GM23338 (cell line): ENCODE results near the gene KLHL18. TPM values are rescaled to one million over a fixed set of nuclear protein-coding genes. Genes with fewer than 3 reads are reported as not detected.

ENCODE experiments used
- ATAC-seq: fragments of 200-7000 bp; cut with Tn5 transposase; 3 replicates; pipeline ENCODE4 v1.9.1; 2020
- DNase-seq: peaks from one replicate; pipeline ENCODE4 v3.0.0-alpha.2; 2015; ENCODE audit warnings: low spot score
- H2AFZ ChIP-seq: fragments of 200-600 bp; sonication (generic); 2 replicates; pipeline ENCODE4 v1.8.0; 2016; ENCODE audit warnings: antibody characterized with exemption, mild to moderate bottlenecking, moderate library complexity
- H3F3A ChIP-seq: fragments of 200-600 bp; sonication (generic); replicated peaks from 2 replicates; pipeline ENCODE4 v1.8.0; 2017; ENCODE audit warnings: antibody characterized with exemption, mixed run types, low read depth
- H3K27ac ChIP-seq: fragments of 200-600 bp; sonication (generic); 2 replicates; pipeline ENCODE4 v1.6.1; 2016; ENCODE audit warnings: low read depth
- H3K27me3 ChIP-seq: fragments of 200-600 bp; sonication (generic); 2 replicates; pipeline ENCODE4 v1.8.0; 2016; ENCODE audit warnings: mild to moderate bottlenecking, mixed run types, moderate library complexity; ENCODE audit not compliant: insufficient read depth
- H3K36me3 ChIP-seq: fragments of 200-600 bp; sonication (generic); 2 replicates; pipeline ENCODE4 v1.8.0; 2016; ENCODE audit warnings: mild to moderate bottlenecking; ENCODE audit not compliant: insufficient read depth
- H3K4me1 ChIP-seq: fragments of 200-600 bp; sonication (generic); 2 replicates; pipeline ENCODE4 v1.8.0; 2016; ENCODE audit warnings: mild to moderate bottlenecking, moderate library complexity; ENCODE audit not compliant: insufficient read depth
- H3K4me2 ChIP-seq: fragments of 200-600 bp; sonication (generic); 2 replicates; pipeline ENCODE4 v1.7.1; 2017; ENCODE audit warnings: mixed run types
- H3K4me3 ChIP-seq: fragments of 200-600 bp; sonication (generic); 2 replicates; pipeline ENCODE4 v1.6.1; 2016; ENCODE audit warnings: mixed run types
- H3K79me2 ChIP-seq: fragments of 200-600 bp; sonication (generic); replicated peaks from 2 replicates; pipeline ENCODE4 v1.8.0; 2017; ENCODE audit warnings: mild to moderate bottlenecking; ENCODE audit not compliant: insufficient read depth
- H3K9me2 ChIP-seq: fragments of 200-600 bp; sonication (generic); 2 replicates; pipeline ENCODE4 v1.8.0; 2017; ENCODE audit not compliant: insufficient read depth
- H4K20me1 ChIP-seq: fragments of 200-600 bp; sonication (generic); replicated peaks from 2 replicates; pipeline ENCODE4 v1.8.0; 2017; ENCODE audit warnings: mild to moderate bottlenecking; ENCODE audit not compliant: insufficient read depth
- H3K27ac Mint-ChIP-seq: 2 replicates; pipeline ENCODE4 v1.8.0; 2020; ENCODE audit warnings: inconsistent platforms, mild to moderate bottlenecking, moderate library complexity, mixed read lengths
- H3K27me3 Mint-ChIP-seq: 3 replicates; pipeline ENCODE4 v1.8.0; 2022; ENCODE audit warnings: low read depth, mild to moderate bottlenecking, moderate library complexity, mixed read lengths, inconsistent platforms; ENCODE audit not compliant: insufficient read depth, poor library complexity
- H3K36me3 Mint-ChIP-seq: 3 replicates; pipeline ENCODE4 v1.8.0; 2021; ENCODE audit warnings: low read depth, mild to moderate bottlenecking, inconsistent platforms, moderate library complexity, mixed read lengths
- H3K4me1 Mint-ChIP-seq: 3 replicates; pipeline ENCODE4 v1.8.0; 2020; ENCODE audit warnings: mild to moderate bottlenecking, inconsistent platforms, mixed read lengths
- H3K4me3 Mint-ChIP-seq: 3 replicates; pipeline ENCODE4 v1.8.0; 2021; ENCODE audit warnings: moderate library complexity, mild to moderate bottlenecking, inconsistent platforms, mixed read lengths
- H3K9me3 Mint-ChIP-seq: 3 replicates; pipeline ENCODE4 v1.8.0; 2020; ENCODE audit warnings: moderate library complexity, mild to moderate bottlenecking, inconsistent platforms, mixed read lengths
- CREB1 ChIP-seq: fragments of 250-450 bp; sonication (Bioruptor Pico); IDR thresholded peaks from 2 replicates; pipeline ENCODE4 v1.5.0; 2020; ENCODE audit warnings: low read depth, mild to moderate bottlenecking, moderate library complexity
- CTCF ChIP-seq, 2 experiments: fragments of 200-600 bp in 1 of 2; sonication (generic) in 1 of 2; conservative IDR thresholded peaks; 2 replicates each; pipeline versions ENCODE4 v1.5.1 to v1.6.1; 2016 to 2017; ENCODE audit warnings: antibody characterized with exemption in 2 of 2, low read depth in 2 of 2, mild to moderate bottlenecking in 2 of 2, moderate library complexity in 1 of 2
- EZH2 ChIP-seq: fragments of 200-600 bp; sonication (generic); IDR thresholded peaks from one replicate; pipeline ENCODE4 v1.8.0; 2017; ENCODE audit warnings: antibody characterized with exemption, mild to moderate bottlenecking, low read depth; ENCODE audit not compliant: unreplicated experiment
- REST ChIP-seq: IDR thresholded peaks from one replicate; pipeline ENCODE4 v1.6.1; 2018; ENCODE audit warnings: antibody characterized with exemption; ENCODE audit not compliant: unreplicated experiment
- polyA plus RNA-seq: library from polyadenylated mRNA; unstranded; fragments of >200 nt; fragmentation: Nextera tagmentation; extraction: Ambion mirVana; gene quantifications from 2 replicates; pipeline ENCODE4 v1.2.1, GENCODE V29; 2016
- total RNA-seq: library from RNA; depleted of rRNA; stranded (reverse); fragments of >200 nt; shearing (Covaris generic); gene quantifications from 2 replicates; pipeline ENCODE4 v1.2.3, GENCODE V29; 2014

The KLHL18 gene
- total and polyA plus RNA-seq, 2 experiments from 2014 or later, result 11.3 to 18.1 TPM

- H3K36me3 Mint-ChIP-seq, result no peaks in the 10 kb centered on the region
Measured at GRCh38 chr3:47238017-47238416, 44.7 kb upstream of the KLHL18 start.

GRCh38 chr3:47239929-47240328, 42.8 kb upstream of the KLHL18 start:
- no peaks in the 10 kb centered on the region for H3K27me3 Mint-ChIP-seq
- Histone ChIP-seq H3K79me2 (no peaks in the 10 kb centered on the region), H3K27ac (no peak overlapping the region), H3F3A (no peaks in the 10 kb centered on the region), H3K9me2 (no peaks in the 10 kb centered on the region), H3K36me3 (no peaks in the 10 kb centered on the region), H3K4me2 (no peak overlapping the region), H3K4me3 (no peak overlapping the region), H4K20me1 (no peaks in the 10 kb centered on the region), H2AFZ (no peak overlapping the region), H3K4me1 (no peaks in the 10 kb centered on the region), H3K27me3 (no peaks in the 10 kb centered on the region)
- H3K27ac Mint-ChIP-seq, result no peak overlapping the region
- H3K4me3 Mint-ChIP-seq, result no peak overlapping the region
- no peaks in the 10 kb centered on the region; the same call in 2 of the 3 replicates for H3K9me3 Mint-ChIP-seq
- no peak for TF ChIP-seq REST
- no peak for TF ChIP-seq CREB1
- no peaks in the 10 kb centered on the region; the same call in 2 of the 3 replicates for H3K4me1 Mint-ChIP-seq
- DNase-seq (no peak), ATAC-seq (no peak)
- no peaks in the 10 kb centered on the region for H3K36me3 Mint-ChIP-seq

More at GRCh38 chr3:47238017-47238416, 44.7 kb upstream of the KLHL18 start:
- Histone ChIP-seq H2AFZ (no peak overlapping the region), H3K27ac (no peak overlapping the region), H3K36me3 (no peaks in the 10 kb centered on the region), H4K20me1 (no peaks in the 10 kb centered on the region), H3K4me1 (no peaks in the 10 kb centered on the region), H3K9me2 (no peaks in the 10 kb centered on the region), H3K4me3 (no peak overlapping the region), H3K4me2 (no peak overlapping the region), H3K79me2 (no peaks in the 10 kb centered on the region), H3F3A (no peaks in the 10 kb centered on the region), H3K27me3 (no peaks in the 10 kb centered on the region)
- Mint-ChIP-seq H3K9me3 (no peaks in the 10 kb centered on the region; the same call in 2 of the 3 replicates), H3K27me3 (no peaks in the 10 kb centered on the region), H3K27ac (no peak overlapping the region), H3K4me3 (no peak overlapping the region), H3K4me1 (no peaks in the 10 kb centered on the region; the same call in 2 of the 3 replicates)
- DNase-seq (no peak), ATAC-seq (no peak)
- TF ChIP-seq EZH2, result no peak

- Histone ChIP-seq H3K4me2 (no peak overlapping the region), H3K4me3 (no peak overlapping the region), H3K9me2 (0 out of 2 replicates have a peak, but pooled peaks cover 4% of the 10 kb centered on the region), H3K36me3 (no peaks in the 10 kb centered on the region), H4K20me1 (no peaks in the 10 kb centered on the region), H3K79me2 (no peaks in the 10 kb centered on the region), H2AFZ (no peak overlapping the region), H3F3A (no peaks in the 10 kb centered on the region), H3K27ac (no peak overlapping the region), H3K27me3 (no peaks in the 10 kb centered on the region), H3K4me1 (no peaks in the 10 kb centered on the region)
- ATAC-seq (no peak), DNase-seq (no peak)
- Mint-ChIP-seq H3K36me3 (no peaks in the 10 kb centered on the region), H3K27me3 (no peaks in the 10 kb centered on the region), H3K4me1 (no peaks in the 10 kb centered on the region), H3K4me3 (no peak overlapping the region), H3K27ac (no peak overlapping the region), H3K9me3 (no peaks in the 10 kb centered on the region; the same call in 2 of the 3 replicates)
- TF ChIP-seq REST (no peak), CTCF (conservative IDR thresholded peaks at IDR 0.05; ENCODE audit: low read depth in 2 of 2) (0 out of 4 replicates have a peak, but pooled peaks of 1 of the 2 experiments have one; percentile 8)
Measured at GRCh38 chr3:47243419-47244147, 39.2 kb upstream of the KLHL18 start.
